Measurements from ENCODE around the gene PACS2.

The PACS2 gene

GRCh38 chr14:105433161-105433605, 118.6 kb downstream of the PACS2 start:
- H3K27me3 ChIP-seq (ENCODE audit: insufficient read depth, low read length, poor library complexity, severe bottlenecking) = no peaks in the 10 kb centered on the region
- H4K20me1 ChIP-seq (ENCODE audit: insufficient read depth, low read length, poor library complexity, severe bottlenecking) = peaks cover 57% of the 10 kb centered on the region
- no peaks in the 10 kb centered on the region for H3K4me1 ChIP-seq (ENCODE audit: insufficient read depth, low read length, poor library complexity, severe bottlenecking)
- no peaks in the 10 kb centered on the region for H3K9me3 ChIP-seq (ENCODE audit: insufficient read depth, low read depth, low read length)
- peaks cover 16% of the 10 kb centered on the region; the same call in 1 of the 2 replicates for H3K36me3 ChIP-seq (ENCODE audit: insufficient read depth, low read length)
- no peaks in the 10 kb centered on the region for H3K9me2 ChIP-seq (replicated peaks; ENCODE audit: low read depth, low read length)
- no peak overlapping the region for H3K4me2 ChIP-seq (ENCODE audit: low read depth, low read length, poor library complexity, severe bottlenecking)
- no peak overlapping the region for H3K9ac ChIP-seq (ENCODE audit: low read depth, low read length, poor library complexity, severe bottlenecking)
- no peak overlapping the region for H3K4me3 ChIP-seq (ENCODE audit: low read length, poor library complexity, severe bottlenecking)
- no peak overlapping the region for H2AFZ ChIP-seq (ENCODE audit: low read length)
- TF ChIP-seq EZH2phosphoT487 (IDR thresholded peaks at IDR 0.05; ENCODE audit: borderline replicate concordance) (no peak), CTCF (conservative IDR thresholded peaks at IDR 0.05; ENCODE audit: low read length) (no peak)
- H3F3A ChIP-seq (ENCODE audit: low read depth) = no peaks in the 10 kb centered on the region
- peaks cover 92% of the 10 kb centered on the region for H3K79me2 ChIP-seq (ENCODE audit: insufficient read depth, low read length)

GRCh38 chr14:105436402-105436801, 121.9 kb downstream of the PACS2 start:
- Histone ChIP-seq H3K4me2 (ENCODE audit: low read depth, low read length, poor library complexity, severe bottlenecking) (no peak overlapping the region), H4K20me1 (ENCODE audit: insufficient read depth, low read length, poor library complexity, severe bottlenecking) (peaks cover 51% of the 10 kb centered on the region), H3K4me3 (ENCODE audit: low read length, poor library complexity, severe bottlenecking) (no peak overlapping the region), H3K4me1 (ENCODE audit: insufficient read depth, low read length, poor library complexity, severe bottlenecking) (no peaks in the 10 kb centered on the region), H3K9me2 (replicated peaks; ENCODE audit: low read depth, low read length) (no peaks in the 10 kb centered on the region), H3K9ac (ENCODE audit: low read depth, low read length, poor library complexity, severe bottlenecking) (no peak overlapping the region), H3K27me3 (ENCODE audit: insufficient read depth, low read length, poor library complexity, severe bottlenecking) (no peaks in the 10 kb centered on the region), H3K9me3 (ENCODE audit: insufficient read depth, low read depth, low read length) (no peaks in the 10 kb centered on the region), H3K79me2 (ENCODE audit: insufficient read depth, low read length) (peaks cover 90% of the 10 kb centered on the region), H3K36me3 (ENCODE audit: insufficient read depth, low read length) (peaks cover 22% of the 10 kb centered on the region; the same call in 1 of the 2 replicates), H2AFZ (ENCODE audit: low read length) (no peak overlapping the region), H3F3A (ENCODE audit: low read depth) (no peaks in the 10 kb centered on the region)
- no peak for TF ChIP-seq CTCF (conservative IDR thresholded peaks at IDR 0.05; ENCODE audit: low read length)
- no peak for TF ChIP-seq EZH2phosphoT487 (IDR thresholded peaks at IDR 0.05; ENCODE audit: borderline replicate concordance)

GRCh38 chr14:105436891-105437722, 122.6 kb downstream of the PACS2 start:
- H4K20me1 ChIP-seq (ENCODE audit: insufficient read depth, low read length, poor library complexity, severe bottlenecking) = peaks cover 51% of the 10 kb centered on the region
- peaks cover 24% of the 10 kb centered on the region; the same call in 1 of the 2 replicates for H3K36me3 ChIP-seq (ENCODE audit: insufficient read depth, low read length)
- no peak overlapping the region for H3K9ac ChIP-seq (ENCODE audit: low read depth, low read length, poor library complexity, severe bottlenecking)
- no peaks in the 10 kb centered on the region for H3K27me3 ChIP-seq (ENCODE audit: insufficient read depth, low read length, poor library complexity, severe bottlenecking)
- H3K4me3 ChIP-seq (ENCODE audit: low read length, poor library complexity, severe bottlenecking) = no peak overlapping the region
- no peak overlapping the region for H2AFZ ChIP-seq (ENCODE audit: low read length)
- H3K9me3 ChIP-seq (ENCODE audit: insufficient read depth, low read depth, low read length) = no peaks in the 10 kb centered on the region
- H3F3A ChIP-seq (ENCODE audit: low read depth) = no peaks in the 10 kb centered on the region
- H3K9me2 ChIP-seq (replicated peaks; ENCODE audit: low read depth, low read length) = no peaks in the 10 kb centered on the region
- H3K4me2 ChIP-seq (ENCODE audit: low read depth, low read length, poor library complexity, severe bottlenecking) = no peak overlapping the region
- peaks cover 84% of the 10 kb centered on the region for H3K79me2 ChIP-seq (ENCODE audit: insufficient read depth, low read length)
- H3K4me1 ChIP-seq (ENCODE audit: insufficient read depth, low read length, poor library complexity, severe bottlenecking) = no peaks in the 10 kb centered on the region
- TF ChIP-seq CTCF (conservative IDR thresholded peaks at IDR 0.05; ENCODE audit: low read length) (no peak), EZH2phosphoT487 (IDR thresholded peaks at IDR 0.05; ENCODE audit: borderline replicate concordance) (no peak)
